K562 (cell line): Measurements from ENCODE around the gene ARF1. TPM values are rescaled to one million over a fixed set of nuclear protein-coding genes. Genes with fewer than 3 reads are reported as not detected.

Experiments
- ATAC-seq: fragments of 200-7000 bp; cut with Tn5 transposase; 3 replicates; pipeline ENCODE4 v1.9.1; 2020; ENCODE audit warnings: moderate library complexity
- BruUV-seq: library from RNA; stranded (reverse); fragments of 400-500 nt; replicated peaks from 2 replicates; lab custom pipeline; 2021; lab: Mats Ljungman, UMichigan
- CTCF ChIA-PET: fragments of 300-600 bp; formaldehyde crosslinking; extraction: SDS; loops from one replicate; lab custom pipeline; 2021; ENCODE audit warnings: low intra/inter-chr PET ratio; lab: Yijun Ruan, JAX
- POLR2A ChIA-PET: fragments of 300-600, 350-650 bp; sonication (Branson Sonifier 250); formaldehyde crosslinking; extraction: SDS; loops from one replicate; lab custom pipeline; 2021; ENCODE audit warnings: antibody characterized with exemption, inconsistent platforms; lab: Yijun Ruan, JAX
- DNase-seq, 4 experiments: peaks; one replicate each; pipeline versions ENCODE4 v3.0.0 to v3.0.0-alpha.2; 2011 to 2018; ENCODE audit warnings: low spot score in 3 of 4, mixed read lengths in 3 of 4; ENCODE audit errors: extremely low read depth in 1 of 4
- FAIRE-seq: peaks from 2 replicates; lab custom pipeline; 2011; peaks lifted over from hg19 to GRCh38; lab: Jason Lieb, UNC
- H2AFZ ChIP-seq: 2 replicates; pipeline ENCODE4 v1.6.0; 2011; ENCODE audit warnings: low read depth, low read length, control low read depth, inconsistent platforms
- H3K27ac ChIP-seq: fragments of 200-600 bp; 3 replicates; pipeline ENCODE4 v1.8.0; 2011; ENCODE audit warnings: low read depth, mild to moderate bottlenecking, control low read depth, inconsistent platforms, low read length, moderate library complexity, mixed read lengths; ENCODE audit errors: extremely low read depth
- H3K27me3 ChIP-seq, 2 experiments: fragments of 300-600 bp in 1 of 2; 2 replicates in 1 of 2; 3 replicates in 1 of 2; pipeline versions ENCODE4 v1.6.0 to v1.8.0; 2011; ENCODE audit warnings: inconsistent platforms in 2 of 2, low read length in 2 of 2, mild to moderate bottlenecking in 1 of 2, mixed read lengths in 1 of 2, moderate library complexity in 1 of 2; ENCODE audit not compliant: control insufficient read depth in 2 of 2, insufficient read depth in 2 of 2
- H3K36me3 ChIP-seq: fragments of 300-600 bp; 3 replicates; pipeline ENCODE4 v1.8.0; 2011; ENCODE audit warnings: mild to moderate bottlenecking, low read length, inconsistent platforms; ENCODE audit not compliant: control insufficient read depth, insufficient read depth
- H3K4me1 ChIP-seq, 2 experiments: fragments of 200-600 bp in 1 of 2; replicated peaks in 1 of 2; 2 replicates in 1 of 2; 3 replicates in 1 of 2; pipeline versions ENCODE4 v1.5.1 to v1.8.0; 2011; ENCODE audit warnings: inconsistent platforms in 2 of 2, low read length in 2 of 2, mild to moderate bottlenecking in 1 of 2, mixed read lengths in 1 of 2, moderate library complexity in 1 of 2; ENCODE audit not compliant: control insufficient read depth in 2 of 2, insufficient read depth in 2 of 2
- H3K4me2 ChIP-seq: 2 replicates; pipeline ENCODE4 v1.6.1; 2011; ENCODE audit warnings: low read length, control low read depth, inconsistent platforms, mixed read lengths; ENCODE audit not compliant: insufficient read depth
- H3K4me3 ChIP-seq: fragments of 200-600 bp; sonication (generic), shearing (Covaris generic); 2 replicates; pipeline ENCODE4 v1.5.1; 2016; ENCODE audit warnings: control low read depth, inconsistent platforms
- H3K79me2 ChIP-seq: fragments of 200-600 bp; 3 replicates; pipeline ENCODE4 v1.8.0; 2011; ENCODE audit warnings: low read length, inconsistent platforms; ENCODE audit not compliant: control insufficient read depth, insufficient read depth
- H3K9ac ChIP-seq, 2 experiments: 2 replicates each; pipeline versions ENCODE4 v1.6.0 to v1.6.1; 2011; ENCODE audit warnings: low read depth in 2 of 2, low read length in 2 of 2, control low read depth in 1 of 2, inconsistent platforms in 1 of 2, mild to moderate bottlenecking in 1 of 2, mixed read lengths in 1 of 2; ENCODE audit not compliant: insufficient read depth in 1 of 2
- H3K9me1 ChIP-seq: one replicate; pipeline ENCODE4 v1.6.0; 2011; ENCODE audit warnings: inconsistent platforms, mild to moderate bottlenecking, low read length, moderate library complexity; ENCODE audit not compliant: control insufficient read depth, insufficient read depth
- H3K9me3 ChIP-seq: replicated peaks from 2 replicates; pipeline ENCODE4 v1.5.1; 2011; ENCODE audit warnings: low read depth, low read length, inconsistent platforms; ENCODE audit not compliant: control insufficient read depth, insufficient read depth
- H4K20me1 ChIP-seq: replicated peaks from 2 replicates; pipeline ENCODE4 v1.6.1; 2011; ENCODE audit warnings: low read length, inconsistent platforms, mixed read lengths; ENCODE audit not compliant: control insufficient read depth, insufficient read depth
- CBFB ChIP-seq: sonication (generic); formaldehyde crosslinking; IDR thresholded peaks from 2 replicates; pipeline ENCODE4 v1.4.0; 2020; ENCODE audit warnings: mild to moderate bottlenecking, missing genetic modification reagents
- CBX3 ChIP-seq, 2 experiments: IDR thresholded peaks; 1 replicate in 1 of 2; 2 replicates in 1 of 2; pipeline ENCODE4 v1.6.1; 2012; ENCODE audit warnings: inconsistent platforms in 2 of 2, low read length in 2 of 2, borderline replicate concordance in 1 of 2, control low read depth in 1 of 2
- ETV6 ChIP-seq, 3 experiments: fragments of 150-350 bp in 1 of 3; sonication (generic) in 1 of 3; formaldehyde crosslinking in 1 of 3; IDR thresholded peaks; 2 replicates each; pipeline versions ENCODE4 v1.6.1 to v1.8.0; 2014 to 2022; ENCODE audit warnings: borderline replicate concordance in 2 of 3, low read depth in 2 of 3, antibody characterized with exemption in 1 of 3, low read length in 1 of 3, mild to moderate bottlenecking in 1 of 3, missing genetic modification reagents in 1 of 3
- HDGF ChIP-seq: fragments of 450-650 bp; IDR thresholded peaks from 2 replicates; pipeline ENCODE4 v1.6.1; 2016
- HMG20B ChIP-seq: fragments of 250-450 bp; sonication (Bioruptor Pico); IDR thresholded peaks from 2 replicates; pipeline ENCODE4 v1.5.0; 2021; ENCODE audit warnings: mild to moderate bottlenecking
- MEIS2 ChIP-seq: fragments of 450-650 bp; IDR thresholded peaks from 2 replicates; pipeline ENCODE4 v1.6.1; 2014; ENCODE audit warnings: mild to moderate bottlenecking; ENCODE audit not compliant: partially characterized antibody
- POLR2G ChIP-seq: fragments of 200-400 bp; formaldehyde crosslinking; IDR thresholded peaks from 2 replicates; pipeline ENCODE4 v1.6.1; 2017; ENCODE audit warnings: low read depth, mild to moderate bottlenecking, antibody characterized with exemption, low read length, moderate library complexity
- PTBP1 ChIP-seq: fragments of 200-400 bp; formaldehyde crosslinking; IDR thresholded peaks from 2 replicates; pipeline ENCODE4 v1.6.1; 2017; ENCODE audit warnings: low read depth, low read length
- RBFOX2 ChIP-seq: fragments of 200-400 bp; formaldehyde crosslinking; IDR thresholded peaks from 2 replicates; pipeline ENCODE4 v1.6.1; 2017; ENCODE audit warnings: low read depth, mild to moderate bottlenecking, low read length, moderate library complexity
- RBM25 ChIP-seq: fragments of 200-400 bp; formaldehyde crosslinking; IDR thresholded peaks from 2 replicates; pipeline ENCODE4 v1.6.1; 2018; ENCODE audit warnings: low read length, low read depth, moderate library complexity; ENCODE audit not compliant: severe bottlenecking
- RBM39 ChIP-seq: fragments of 200-400 bp; formaldehyde crosslinking; optimal IDR thresholded peaks from 2 replicates; pipeline ENCODE3; 2018; ENCODE audit warnings: low read depth, low read length
- TEAD2 ChIP-seq: fragments of 450-650 bp; IDR thresholded peaks from 2 replicates; pipeline ENCODE4 v1.6.1; 2016; ENCODE audit warnings: missing genetic modification characterization, control low read depth, missing compliant biosample characterization
- XRCC5 ChIP-seq: fragments of 200-400 bp; formaldehyde crosslinking; IDR thresholded peaks from 2 replicates; pipeline ENCODE4 v1.6.1; 2017; ENCODE audit warnings: low read depth, mild to moderate bottlenecking, low read length
- ZBTB7A ChIP-seq: IDR thresholded peaks from 2 replicates; pipeline ENCODE4 v1.6.1; 2011; ENCODE audit warnings: low read depth, mild to moderate bottlenecking, low read length, moderate library complexity, borderline replicate concordance; ENCODE audit not compliant: control insufficient read depth
- ZNF766 ChIP-seq: fragments of 200-800 bp; sonication (Bioruptor generic); conservative IDR thresholded peaks from 2 replicates; pipeline ENCODE4 v1.6.1; 2016; ENCODE audit warnings: missing genetic modification characterization, missing compliant biosample characterization
- WGBS: fragments of 100-300 bp; shearing (Covaris generic); methylation state at CpG from one replicate; pipeline ENCODE4 v1.1.6; 2016; ENCODE audit warnings: low coverage, mixed read lengths; ENCODE audit not compliant: insufficient coverage; ENCODE audit errors: missing lambda C conversion rate; 5-methylcytosine and 5-hydroxymethylcytosine counted together
- in situ Hi-C: fragments of 300-500 bp; cut with MboI; formaldehyde crosslinking; loops from 4 replicates; pipeline ENCODE4 v1.15.0; 2018; ENCODE audit warnings: inconsistent platforms, mixed read lengths
- intact Hi-C: fragments of 100-400 bp; cut with micrococcal nuclease; formaldehyde crosslinking; loops from 2 replicates; pipeline ENCODE4 v1.14.2; 2022
- polyA plus RNA-seq, 8 experiments: library from polyadenylated mRNA; depleted of rRNA in 4 of 8; stranded (reverse) in 5 of 8; unstranded in 3 of 8; fragments of >200 nt; fragmentation: Nextera tagmentation in 2 of 8; fragmentation: Illumina TruSeq in 1 of 8; extraction: Ambion mirVana in 2 of 8; extraction: Trizol in 1 of 8; gene quantifications; 2 replicates each; pipeline versions ENCODE4 v1.2.1 to v1.2.3, GENCODE V29; 2011 to 2014; ENCODE audit warnings: inconsistent platforms in 1 of 8, missing spikeins in 1 of 8
- total RNA-seq, 7 experiments: library from RNA; depleted of rRNA in 6 of 7; stranded (reverse); fragments of >200 nt in 6 of 7; fragmentation: Illumina TruSeq in 2 of 7; extraction: Trizol in 2 of 7; gene quantifications; 2 replicates each; pipeline versions ENCODE4 v1.2.1 to v1.2.3, GENCODE V29; 2011 to 2021; ENCODE audit warnings: low replicate concordance in 1 of 7

Gene ARF1
- total and polyA plus RNA-seq, 9 of the 15 experiments (the other 6 are each of a cell fraction or from before 2014, with no cell fraction given): 69.8 to 593 (median 325) TPM

- H4K20me1 ChIP-seq: peaks cover 47% of the 10 kb centered on the region
- H3K36me3 ChIP-seq: peaks cover 8% of the 10 kb centered on the region; the same call in 2 of the 3 replicates
- in situ Hi-C loops (no loop called here), intact Hi-C loops (loop anchor here (5.0 kb wide), 1 partner anchor 317 kb away; no protein-coding TSS in a partner anchor)
- no peak overlapping the region for H3K4me2 ChIP-seq
- no peak for FAIRE-seq
- no peak overlapping the region for H3K27ac ChIP-seq
- H3K9me3 ChIP-seq: no peaks in the 10 kb centered on the region
- peaks cover under 1% of the 10 kb centered on the region for H3K9me1 ChIP-seq
- no peak overlapping the region for H3K4me3 ChIP-seq
- DNase-seq: no peak
- H2AFZ ChIP-seq: no peak overlapping the region
- H3K79me2 ChIP-seq: peaks cover 35% of the 10 kb centered on the region
- H3K27me3 ChIP-seq: peaks cover 0 to 14% of the 10 kb centered on the region in 2 experiments; a peak in 3 of 5 replicates
- H3K4me1 ChIP-seq: peaks cover 5 to 52% of the 10 kb centered on the region in 2 experiments; a peak in 4 of 5 replicates
- ATAC-seq: no peak
- no TSS peak for BruUV-seq
- no peak overlapping the region; a peak in 1 of 4 replicates for H3K9ac ChIP-seq
- TF ChIP-seq POLR2G (0 out of 2 replicates have a peak, but pooled peaks have one; percentile 21), CBFB (CRISPR knock-in tag) (0 out of 2 replicates have a peak, but pooled peaks have one; percentile 52), XRCC5 (no peak)
- ChIA-PET POLR2A (interaction anchor here (0.6 to 1.3 kb wide), 2 partner anchors 13 to 30 kb away, joined by 3 read pairs; no protein-coding TSS in a partner anchor), CTCF (no interaction called here)
- 76% methylated on average over 7 of the region's 7 CpGs for WGBS
Observed at GRCh38 chr1:228079013-228079412, 3.5 kb upstream of the ARF1 start.

- POLR2A ChIA-PET: interaction anchor here (0.6 kb wide), 1 partner anchor 31 kb away, joined by 3 read pairs; no protein-coding TSS in a partner anchor
- 84% methylated on average over 7 of the region's 7 CpGs for WGBS
- no peak overlapping the region for H3K4me2 ChIP-seq
- H3K9ac ChIP-seq: peak overlapping the region in 1 of 2 experiments; percentile 2; a peak in 1 of 4 replicates
- H2AFZ ChIP-seq: no peak overlapping the region
- peaks cover 50% of the 10 kb centered on the region for H4K20me1 ChIP-seq
- H3K4me1 ChIP-seq: peaks cover 12 to 51% of the 10 kb centered on the region in 2 experiments; a peak in 4 of 5 replicates
- no peak for FAIRE-seq
- H3K79me2 ChIP-seq: peaks cover 42% of the 10 kb centered on the region
- peaks cover 8% of the 10 kb centered on the region for H3K9me1 ChIP-seq
- H3K27me3 ChIP-seq: peaks cover 0 to 11% of the 10 kb centered on the region in 2 experiments; a peak in 3 of 5 replicates
- no peak overlapping the region for H3K4me3 ChIP-seq
- peaks cover 15% of the 10 kb centered on the region for H3K36me3 ChIP-seq
- ATAC-seq: no peak
- no peak for DNase-seq
- intact Hi-C loops: loop anchor here (5.0 kb wide), 1 partner anchor 317 kb away; no protein-coding TSS in a partner anchor
- H3K27ac ChIP-seq: no peak overlapping the region
- CTCF ChIA-PET: no interaction called here
- BruUV-seq: no TSS peak
- in situ Hi-C loops: no loop called here
- H3K9me3 ChIP-seq: no peaks in the 10 kb centered on the region
- TF ChIP-seq MEIS2 (no peak), ZBTB7A (peak; percentile 12; the same call in 1 of the 2 replicates), TEAD2 (tag) (no peak), RBM25 (peak; percentile 94), RBFOX2 (0 out of 2 replicates have a peak, but pooled peaks have one; percentile 19), HMG20B (CRISPR knock-in tag) (no peak), HDGF (peak; percentile 79; the same call in 1 of the 2 replicates), ZNF766 (CRISPR knock-in tag) (no peak), PTBP1 (peak; percentile 84; the same call in 1 of the 2 replicates), ETV6 (IDR thresholded peaks at IDR 0.05; ENCODE audit: borderline replicate concordance in 1 of 2, low read depth in 2 of 2, low read length in 1 of 2) (no peak), ETV6 (CRISPR knock-in tag; IDR thresholded peaks at IDR 0.05; ENCODE audit: borderline replicate concordance) (no peak), CBX3 (IDR thresholded peaks at IDR 0.05; ENCODE audit: borderline replicate concordance in 1 of 2, low read length in 2 of 2) (peak in 1 of 2 experiments; percentile 63; a peak in 1 of 3 replicates), RBM39 (no peak)
Observed at GRCh38 chr1:228079601-228080263, 2.8 kb upstream of the ARF1 start.
